Type B pancreatic cell (in vitro differentiated cells): ENCODE results near the gene WDR5. TPM values are rescaled to one million over a fixed set of nuclear protein-coding genes. Genes with fewer than 3 reads are reported as not detected.

ENCODE experiments used
- DNase-seq: peaks from one replicate; pipeline ENCODE4 v3.0.0; 2021; ENCODE audit warnings: mixed read lengths; ENCODE audit not compliant: unreplicated experiment; ENCODE audit errors: extremely low spot score
- H3K27ac Mint-ChIP-seq: 2 replicates; pipeline ENCODE4 v1.8.0; 2021; ENCODE audit warnings: mild to moderate bottlenecking, mixed read lengths
- H3K27me3 Mint-ChIP-seq: 2 replicates; pipeline ENCODE4 v1.8.0; 2021; ENCODE audit warnings: mixed read lengths
- H3K36me3 Mint-ChIP-seq: 2 replicates; pipeline ENCODE4 v1.8.0; 2021; ENCODE audit warnings: mixed read lengths
- H3K4me1 Mint-ChIP-seq: one replicate; pipeline ENCODE4 v1.8.0; 2021; ENCODE audit warnings: mixed read lengths; ENCODE audit not compliant: unreplicated experiment
- H3K4me3 Mint-ChIP-seq: 2 replicates; pipeline ENCODE4 v1.8.0; 2021; ENCODE audit warnings: mild to moderate bottlenecking, mixed read lengths
- H3K9me3 Mint-ChIP-seq: 2 replicates; pipeline ENCODE4 v1.8.0; 2021; ENCODE audit warnings: mixed read lengths
- CTCF ChIP-seq: fragments of 200-600 bp; sonication (generic); conservative IDR thresholded peaks from 2 replicates; pipeline ENCODE4 v1.5.0; 2021; ENCODE audit warnings: antibody characterized with exemption, mild to moderate bottlenecking
- total RNA-seq: library from RNA; stranded (reverse); gene quantifications from 2 replicates; pipeline ENCODE4 v1.2.1, GENCODE V29; 2021; ENCODE audit warnings: low replicate concordance

The WDR5 gene
- total RNA-seq, 1 donor from 2014 or later = 45.7 TPM

- TF ChIP-seq CTCF = no peak
- H3K4me3 Mint-ChIP-seq = peak overlapping the region; percentile 70
Observed at GRCh38 chr9:134162926-134163370, 27.1 kb downstream of the WDR5 start.

GRCh38 chr9:134163371-134164196 is 27.7 kb downstream of the WDR5 start:
- TF ChIP-seq CTCF = peak; percentile 62
- H3K9me3 Mint-ChIP-seq = no peaks in the 10 kb centered on the region
- H3K27ac Mint-ChIP-seq = no peak overlapping the region
- peaks cover 17% of the 10 kb centered on the region for H3K36me3 Mint-ChIP-seq
- no peak for DNase-seq
- H3K27me3 Mint-ChIP-seq = no peaks in the 10 kb centered on the region
- H3K4me3 Mint-ChIP-seq = no peak overlapping the region
- no peaks in the 10 kb centered on the region for H3K4me1 Mint-ChIP-seq

More at GRCh38 chr9:134162926-134163370, 27.1 kb downstream of the WDR5 start:
- no peaks in the 10 kb centered on the region for H3K27me3 Mint-ChIP-seq
- H3K36me3 Mint-ChIP-seq = peaks cover 21% of the 10 kb centered on the region
- H3K27ac Mint-ChIP-seq = no peak overlapping the region
- no peaks in the 10 kb centered on the region for H3K9me3 Mint-ChIP-seq
- no peaks in the 10 kb centered on the region for H3K4me1 Mint-ChIP-seq
- DNase-seq = no peak

GRCh38 chr9:134164879-134165278 is 29.0 kb downstream of the WDR5 start:
- no peak for TF ChIP-seq CTCF
- H3K36me3 Mint-ChIP-seq = peaks cover 17% of the 10 kb centered on the region
- no peaks in the 10 kb centered on the region for H3K27me3 Mint-ChIP-seq
- no peak overlapping the region for H3K27ac Mint-ChIP-seq
- no peak for DNase-seq
- H3K4me1 Mint-ChIP-seq = no peaks in the 10 kb centered on the region
- H3K9me3 Mint-ChIP-seq = no peaks in the 10 kb centered on the region
- no peak overlapping the region for H3K4me3 Mint-ChIP-seq

- H3K27ac Mint-ChIP-seq = no peak overlapping the region
- peaks cover 14% of the 10 kb centered on the region for H3K36me3 Mint-ChIP-seq
- DNase-seq = no peak
- H3K9me3 Mint-ChIP-seq = no peaks in the 10 kb centered on the region
- no peaks in the 10 kb centered on the region for H3K4me1 Mint-ChIP-seq
- TF ChIP-seq CTCF = no peak
- no peaks in the 10 kb centered on the region for H3K27me3 Mint-ChIP-seq
- no peak overlapping the region for H3K4me3 Mint-ChIP-seq
Observed at GRCh38 chr9:134165357-134166315, 29.8 kb downstream of the WDR5 start.

GRCh38 chr9:134166374-134166773 is 30.5 kb downstream of the WDR5 start:
- Mint-ChIP-seq H3K27ac (no peak overlapping the region), H3K4me3 (peak overlapping the region; percentile 70), H3K9me3 (no peaks in the 10 kb centered on the region), H3K27me3 (no peaks in the 10 kb centered on the region), H3K36me3 (peaks cover 14% of the 10 kb centered on the region), H3K4me1 (peaks cover under 1% of the 10 kb centered on the region)
- no peak for TF ChIP-seq CTCF
- DNase-seq = no peak
